Measurements from ENCODE around the gene CEP72.
"Not testable (repeated sequence)": the region's sequence is repeated elsewhere in the genome, so short reads cannot be mapped to it uniquely, and the experiment has no call there.

Gene CEP72

DNA sequence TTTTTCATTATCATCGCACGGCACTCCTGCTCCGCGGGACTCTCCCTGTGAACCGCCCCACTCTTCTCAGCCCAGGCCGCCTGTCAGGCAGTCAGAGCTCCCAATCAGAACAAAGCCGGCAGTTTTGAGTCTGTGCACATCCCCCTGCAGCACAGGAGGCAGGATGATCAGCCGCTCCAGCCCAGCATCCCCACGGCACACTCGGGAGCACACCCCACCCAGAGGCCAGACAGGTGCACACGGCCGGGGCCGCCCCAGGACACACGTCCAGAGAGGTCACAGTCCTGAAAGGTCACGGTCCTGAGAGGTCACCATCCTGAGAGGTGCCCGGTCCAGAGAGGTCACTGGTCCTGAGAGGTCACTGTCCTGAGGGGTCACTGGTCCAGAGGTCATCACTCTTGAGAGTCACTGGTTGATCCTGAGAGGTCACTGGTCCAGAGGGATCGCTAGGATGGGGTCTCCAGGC is 72.6 kb downstream of the CEP72 start:
- DNase-seq (ENCODE audit: extremely low read depth, low read depth): no peak
- TF ChIP-seq, protein P1, sequence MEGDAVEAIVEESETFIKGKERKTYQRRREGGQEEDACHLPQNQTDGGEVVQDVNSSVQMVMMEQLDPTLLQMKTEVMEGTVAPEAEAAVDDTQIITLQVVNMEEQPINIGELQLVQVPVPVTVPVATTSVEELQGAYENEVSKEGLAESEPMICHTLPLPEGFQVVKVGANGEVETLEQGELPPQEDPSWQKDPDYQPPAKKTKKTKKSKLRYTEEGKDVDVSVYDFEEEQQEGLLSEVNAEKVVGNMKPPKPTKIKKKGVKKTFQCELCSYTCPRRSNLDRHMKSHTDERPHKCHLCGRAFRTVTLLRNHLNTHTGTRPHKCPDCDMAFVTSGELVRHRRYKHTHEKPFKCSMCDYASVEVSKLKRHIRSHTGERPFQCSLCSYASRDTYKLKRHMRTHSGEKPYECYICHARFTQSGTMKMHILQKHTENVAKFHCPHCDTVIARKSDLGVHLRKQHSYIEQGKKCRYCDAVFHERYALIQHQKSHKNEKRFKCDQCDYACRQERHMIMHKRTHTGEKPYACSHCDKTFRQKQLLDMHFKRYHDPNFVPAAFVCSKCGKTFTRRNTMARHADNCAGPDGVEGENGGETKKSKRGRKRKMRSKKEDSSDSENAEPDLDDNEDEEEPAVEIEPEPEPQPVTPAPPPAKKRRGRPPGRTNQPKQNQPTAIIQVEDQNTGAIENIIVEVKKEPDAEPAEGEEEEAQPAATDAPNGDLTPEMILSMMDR (IDR thresholded peaks at IDR 0.05; ENCODE audit: low read depth, low read length, missing control alignments): no peak

DNA sequence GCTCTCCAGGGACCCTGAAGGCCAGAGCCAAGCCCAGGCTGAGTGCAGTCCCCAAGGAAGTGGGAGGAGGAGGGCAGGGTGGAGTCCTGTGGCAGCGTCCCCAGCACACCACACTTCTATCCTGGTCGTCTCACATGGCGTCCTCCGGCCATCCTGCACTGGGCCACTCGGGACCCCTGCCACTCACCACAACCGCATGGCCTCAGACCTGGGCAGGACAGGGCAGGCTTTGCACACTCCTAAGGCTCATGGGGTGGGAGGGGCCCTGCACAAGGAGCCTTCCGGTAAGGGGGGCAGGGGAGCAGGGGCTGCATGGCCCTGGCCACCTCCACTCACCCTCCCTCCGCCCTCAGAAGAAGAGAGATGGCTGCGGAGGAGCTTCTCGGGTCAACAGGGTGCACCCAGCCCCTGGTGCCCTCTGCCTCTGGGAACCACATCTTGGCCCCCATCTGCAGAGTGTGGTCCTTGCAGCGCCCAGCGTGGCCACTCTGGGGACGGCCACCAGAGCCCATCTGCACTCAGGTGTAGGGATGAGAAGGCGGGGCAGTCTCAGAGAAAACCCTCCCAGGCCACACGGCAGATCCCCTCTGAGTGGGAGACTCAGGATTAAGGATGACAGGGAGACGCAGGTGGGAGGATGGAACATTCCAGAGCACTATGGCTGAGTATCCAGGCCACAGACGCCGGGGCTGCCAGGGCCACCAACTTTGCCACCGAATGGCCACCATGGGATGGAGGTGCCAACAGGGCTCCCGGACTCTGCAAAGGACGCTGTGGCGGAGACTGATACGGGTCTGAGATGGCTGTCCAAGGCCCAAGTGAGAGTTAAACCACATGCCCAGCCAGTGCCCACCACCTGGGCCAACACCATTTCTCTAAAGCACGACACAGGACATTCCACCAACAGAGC is 73.4 kb downstream of the CEP72 start:
- TF ChIP-seq, protein P1 (IDR thresholded peaks at IDR 0.05; ENCODE audit: low read depth, low read length, missing control alignments): no peak
- H3K4me3 ChIP-seq (replicated peaks; ENCODE audit: low read depth, low read length): no peak overlapping the region
- DNase-seq (ENCODE audit: extremely low read depth, low read depth): no peak

More for the DNA sequence above, 72.6 kb downstream of the CEP72 start:
- no peak overlapping the region for H3K4me3 ChIP-seq (replicated peaks; ENCODE audit: low read depth, low read length)

DNA sequence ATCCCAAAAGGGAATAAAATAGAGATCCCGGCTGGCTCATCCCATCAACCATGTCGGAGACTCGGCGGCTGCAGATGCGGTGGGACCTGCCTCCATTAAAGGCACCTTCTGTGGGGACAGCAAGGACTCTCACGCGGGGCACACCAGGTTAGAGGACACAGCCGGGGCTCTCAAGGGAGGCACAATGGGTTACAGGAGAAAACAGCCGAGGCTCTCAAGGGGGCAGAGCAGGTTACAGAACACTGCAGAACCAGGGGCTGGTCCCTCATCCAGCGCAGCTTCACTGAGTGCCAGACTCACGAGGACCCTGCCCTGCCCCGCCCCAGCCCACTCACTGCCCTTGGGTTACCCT is 74.0 kb downstream of the CEP72 start:
- not testable (repeated sequence) for H3K4me3 ChIP-seq (replicated peaks; ENCODE audit: low read depth, low read length); DNase-seq (ENCODE audit: extremely low read depth, low read depth)

DNA sequence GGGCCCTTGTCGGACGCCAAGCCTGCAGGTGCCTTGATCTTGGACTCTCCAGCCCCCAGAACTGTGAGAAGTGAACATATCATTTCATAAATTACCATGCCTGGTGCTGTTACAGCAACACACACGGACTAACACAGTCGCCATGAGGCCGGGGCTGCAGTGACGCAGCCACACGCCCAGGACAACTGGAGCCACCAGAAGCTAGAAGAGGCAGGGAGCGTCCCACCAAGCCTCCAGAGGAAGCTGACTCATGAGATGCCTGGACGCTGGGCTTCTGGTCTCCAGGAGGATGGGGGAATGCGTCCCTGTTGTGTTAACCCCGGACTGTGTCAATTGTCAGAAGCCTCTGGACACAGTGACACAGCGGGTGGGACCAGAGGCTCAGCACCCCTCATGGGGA is 74.8 kb downstream of the CEP72 start:
- DNase-seq (ENCODE audit: extremely low read depth, low read depth); H3K4me3 ChIP-seq (replicated peaks; ENCODE audit: low read depth, low read length): not testable (repeated sequence)

DNA sequence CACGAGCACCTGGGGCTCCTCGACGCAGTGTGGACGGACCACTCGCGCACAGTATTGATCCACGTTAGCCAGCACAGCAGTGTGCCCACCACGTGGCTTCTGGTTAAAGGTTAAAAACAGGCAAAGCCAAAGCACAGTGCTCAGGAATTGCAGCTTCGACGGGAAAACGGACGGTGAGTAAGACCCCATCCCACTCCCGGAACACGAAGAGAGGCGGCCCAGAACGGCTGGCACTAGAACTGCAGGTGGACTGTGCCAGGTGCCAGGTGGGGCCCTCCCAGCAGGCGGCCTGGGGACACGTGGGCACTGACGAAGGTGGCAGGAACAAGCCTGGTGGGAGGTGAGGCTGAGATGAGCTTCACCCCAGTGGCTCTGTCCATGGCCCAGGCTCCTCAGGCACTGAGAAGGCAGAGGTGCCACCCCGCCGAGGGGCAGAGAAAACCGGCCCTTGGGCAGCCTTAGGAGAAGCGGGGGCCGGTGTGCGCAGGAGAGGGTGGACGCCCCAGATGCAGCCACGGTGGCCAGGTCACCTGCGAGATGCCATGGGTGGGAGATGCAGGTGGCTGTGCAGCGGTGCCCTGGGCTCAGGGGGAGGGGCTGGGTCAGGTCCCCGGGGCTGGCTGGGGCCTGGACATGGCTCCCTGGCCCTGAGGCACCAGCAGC is 76.3 kb downstream of the CEP72 start:
- H3K4me3 ChIP-seq (replicated peaks; ENCODE audit: low read depth, low read length); DNase-seq (ENCODE audit: extremely low read depth, low read depth): not testable (repeated sequence)

DNA sequence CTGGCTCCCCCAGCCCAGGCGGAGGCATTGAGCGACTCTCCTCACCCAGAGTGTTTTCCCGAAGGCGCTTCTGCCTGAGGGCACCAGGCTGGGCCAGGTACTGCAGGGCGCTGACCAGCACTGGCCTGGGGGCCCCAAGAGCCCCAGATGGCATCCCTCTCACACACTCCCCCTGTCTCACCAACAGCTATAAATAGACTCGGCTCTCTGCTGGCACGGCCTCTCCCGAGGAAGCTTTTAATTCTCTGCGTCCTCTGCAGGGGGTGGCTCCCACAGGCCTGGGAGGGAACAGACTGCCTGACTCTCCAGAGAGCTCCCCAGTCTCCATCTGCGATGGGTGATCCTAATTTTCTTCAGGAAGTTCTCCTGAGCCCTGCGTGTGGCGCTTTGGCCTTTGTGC is 78.2 kb downstream of the CEP72 start:
- not testable (repeated sequence) for H3K4me3 ChIP-seq (replicated peaks; ENCODE audit: low read depth, low read length); DNase-seq (ENCODE audit: extremely low read depth, low read depth)

DNA sequence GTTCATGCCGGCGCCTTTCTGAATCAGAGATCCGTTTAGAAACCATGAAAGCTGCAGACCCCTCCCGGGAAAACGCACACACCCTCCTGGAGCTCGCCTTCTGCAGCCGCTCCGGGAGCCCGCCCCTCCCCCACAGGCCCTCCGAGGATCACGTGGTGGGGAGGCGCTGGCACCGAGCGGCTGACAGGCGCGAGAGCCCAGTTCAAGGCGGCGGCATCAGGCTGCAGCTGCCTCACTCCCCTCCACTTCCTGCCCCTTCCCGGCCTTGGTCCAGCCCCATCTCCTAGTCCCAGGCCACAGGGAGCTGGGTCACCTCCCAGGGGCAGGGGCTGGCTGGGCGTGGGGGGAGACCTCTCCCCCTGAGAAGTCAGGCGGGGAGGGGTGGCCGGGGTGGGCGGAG is 78.9 kb downstream of the CEP72 start:
- H3K4me3 ChIP-seq (replicated peaks; ENCODE audit: low read depth, low read length); DNase-seq (ENCODE audit: extremely low read depth, low read depth): not testable (repeated sequence)

DNA sequence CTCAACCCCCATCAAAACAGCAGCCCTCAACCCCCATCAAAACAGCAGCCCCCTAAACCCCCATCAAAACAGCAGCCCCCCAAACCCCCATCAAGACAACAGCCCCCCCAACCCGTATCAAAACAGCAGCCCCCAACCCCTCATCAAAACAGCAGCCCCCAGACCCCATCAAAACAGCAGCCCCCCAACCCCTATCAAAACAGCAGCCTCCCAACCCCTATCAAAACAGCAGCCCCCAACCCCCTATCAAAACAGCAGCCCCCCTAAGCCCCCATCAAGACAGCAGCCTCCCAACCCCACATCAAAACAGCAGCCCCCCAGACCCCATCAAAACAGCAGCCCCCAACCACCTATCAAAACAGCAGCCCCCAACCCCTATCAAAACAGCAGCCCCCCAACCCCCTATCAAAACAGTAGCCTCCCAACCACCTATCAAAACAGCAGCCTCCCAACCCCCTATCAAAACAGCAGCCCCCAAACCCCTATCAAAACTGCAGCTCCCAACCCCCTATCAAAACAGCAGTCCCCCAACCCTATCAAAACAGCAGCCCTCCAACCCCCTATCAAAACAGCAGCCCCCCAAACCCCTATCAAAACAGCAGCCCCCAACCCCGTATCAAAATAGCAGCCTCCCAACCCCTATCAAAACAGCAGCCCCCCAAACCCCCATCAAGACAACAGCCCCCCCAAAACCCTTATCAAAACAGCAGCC is 79.8 kb downstream of the CEP72 start:
- DNase-seq (ENCODE audit: extremely low read depth, low read depth): no peak
- no peak overlapping the region for H3K4me3 ChIP-seq (replicated peaks; ENCODE audit: low read depth, low read length)

DNA sequence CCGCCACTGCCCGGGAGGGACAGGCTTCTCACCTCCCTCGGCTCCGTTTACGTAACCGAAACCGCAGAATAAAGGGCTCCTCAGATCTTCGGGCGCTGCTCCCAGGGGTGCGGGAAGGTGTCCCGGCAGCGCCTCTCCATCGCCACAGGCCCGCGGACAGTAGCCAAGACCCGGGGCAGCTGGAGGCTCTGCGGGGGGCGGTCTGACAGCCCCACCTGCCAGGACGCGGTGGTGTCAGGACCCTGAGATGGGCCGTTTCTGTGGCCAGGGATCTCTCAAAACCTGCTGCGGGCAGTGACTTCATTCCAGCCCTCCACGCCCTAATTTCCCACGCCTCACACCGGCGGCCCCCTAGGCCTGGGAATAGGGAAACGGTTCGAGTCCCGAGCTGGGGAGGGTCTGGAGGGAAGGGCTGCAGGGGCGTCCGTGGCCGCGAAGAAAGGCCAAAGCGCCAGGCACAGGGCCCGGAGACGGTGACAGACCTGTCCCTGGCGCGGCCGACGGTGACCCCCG is 80.4 kb downstream of the CEP72 start:
- H3K4me3 ChIP-seq (replicated peaks; ENCODE audit: low read depth, low read length); DNase-seq (ENCODE audit: extremely low read depth, low read depth): not testable (repeated sequence)

More for the DNA sequence above, 79.8 kb downstream of the CEP72 start:
- TF ChIP-seq, protein P1 (IDR thresholded peaks at IDR 0.05; ENCODE audit: low read depth, low read length, missing control alignments): no peak

DNA sequence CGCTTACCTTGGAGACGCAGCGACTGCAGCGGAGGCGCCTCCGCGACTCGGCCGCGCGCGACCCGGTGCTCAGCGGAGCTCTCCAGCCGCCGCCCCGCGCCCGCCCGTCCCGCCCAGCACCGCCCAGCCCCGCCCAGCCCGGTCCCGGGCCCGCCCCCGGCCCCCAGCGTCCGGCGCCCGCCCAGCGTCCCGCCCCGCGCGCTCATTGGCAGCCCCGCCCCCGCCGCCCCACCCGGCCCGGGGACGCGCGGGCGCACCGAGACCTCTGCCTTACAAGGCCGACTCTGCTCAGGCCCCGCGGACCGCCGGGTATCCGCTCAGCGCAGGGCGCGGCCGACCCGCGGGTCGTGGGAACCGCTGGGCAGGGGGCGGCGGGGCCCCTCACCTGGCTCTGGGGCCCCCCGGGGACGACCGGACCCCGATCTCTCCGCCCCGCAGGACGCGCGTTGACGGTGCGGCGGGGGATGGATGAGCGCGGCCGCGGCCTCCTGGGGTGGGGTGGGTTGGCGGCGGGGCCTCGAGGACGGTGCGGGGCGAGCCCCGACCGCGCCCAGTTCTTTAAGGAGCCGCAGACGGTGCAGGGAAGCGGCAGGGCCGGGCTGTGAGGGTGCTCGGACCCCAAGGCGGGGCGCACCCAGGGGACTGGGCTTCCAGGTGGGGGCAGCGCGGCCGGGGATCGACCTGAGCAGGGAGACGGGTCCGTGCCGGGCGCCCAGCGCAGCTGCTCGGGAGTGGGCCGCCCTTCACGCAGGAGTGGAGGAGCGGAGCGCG is 81.3 kb downstream of the CEP72 start, which contains the start of gene TPPP:
TPPP (minus strand) TSS at position 82 of the 771 bp plus-strand sequence. CDS start 15,292 bp downstream, outside the sequence.
- H3K4me3 ChIP-seq (replicated peaks; ENCODE audit: low read depth, low read length): not testable (repeated sequence)

DNA sequence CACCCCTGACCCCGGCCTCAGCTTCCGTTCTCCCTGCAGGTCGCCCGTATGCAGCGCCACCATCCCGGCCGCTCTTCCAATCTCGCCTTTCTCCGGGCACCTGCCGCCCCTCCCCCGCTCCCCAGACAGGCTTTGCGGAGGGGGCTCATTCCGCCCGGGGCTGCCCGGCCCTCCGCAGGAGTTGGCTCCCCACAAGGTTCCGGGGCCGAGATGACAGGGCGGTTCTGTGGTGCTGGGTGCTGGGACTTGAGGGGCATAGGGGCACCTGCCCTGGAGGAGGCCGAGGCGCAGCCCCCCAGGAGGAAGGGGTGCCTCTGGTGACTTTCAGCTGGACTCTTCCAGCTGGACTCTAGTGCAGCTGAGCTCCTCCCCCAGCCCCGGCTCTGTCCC is 81.9 kb downstream of the CEP72 start:
- DNase-seq (ENCODE audit: extremely low read depth, low read depth); H3K4me3 ChIP-seq (replicated peaks; ENCODE audit: low read depth, low read length): not testable (repeated sequence)

More for the DNA sequence above, 81.3 kb downstream of the CEP72 start, which contains the start of gene TPPP:
- not testable (repeated sequence) for DNase-seq (ENCODE audit: extremely low read depth, low read depth)

DNA sequence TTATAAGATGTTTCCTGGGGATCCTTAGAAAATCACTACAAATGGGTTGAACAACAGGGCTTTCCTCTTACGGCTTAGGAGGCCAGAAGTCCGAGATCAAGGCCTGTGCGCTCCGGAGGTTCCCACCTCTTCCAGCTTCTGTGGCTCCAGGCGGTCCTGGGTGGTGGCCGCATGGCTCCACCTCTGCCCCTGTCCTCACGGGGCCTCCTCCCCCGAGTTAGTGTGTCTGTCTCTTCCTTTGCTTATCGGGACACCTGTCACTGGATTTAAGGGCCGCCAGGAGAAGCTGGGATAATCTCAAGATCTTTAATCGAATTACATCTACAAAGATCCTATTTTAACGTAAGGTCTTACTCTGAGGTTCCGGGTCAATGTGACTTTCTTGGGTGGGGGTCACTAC is 83.3 kb downstream of the CEP72 start:
- not testable (repeated sequence) for H3K4me3 ChIP-seq (replicated peaks; ENCODE audit: low read depth, low read length); DNase-seq (ENCODE audit: extremely low read depth, low read depth)

DNA sequence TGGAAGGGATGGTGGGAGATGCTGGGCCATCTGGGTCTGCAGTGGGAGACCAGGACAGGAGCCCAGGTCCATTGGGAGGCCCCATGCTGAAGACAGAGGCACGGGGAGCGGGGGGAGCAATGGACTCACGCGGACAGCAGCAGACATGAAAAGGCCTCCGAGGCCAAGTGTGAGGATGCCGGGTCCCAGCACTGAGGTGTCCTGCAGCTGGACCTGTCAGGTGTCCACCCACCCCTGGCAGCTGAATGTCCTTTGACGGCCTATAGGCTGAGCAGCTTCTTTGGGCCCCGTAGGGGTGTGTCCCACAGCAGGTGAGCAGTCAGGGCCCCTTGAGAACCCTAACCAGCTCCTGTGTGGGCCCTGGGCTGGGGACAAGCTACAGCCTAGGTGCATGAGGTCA is 84.1 kb downstream of the CEP72 start:
- DNase-seq (ENCODE audit: extremely low read depth, low read depth); H3K4me3 ChIP-seq (replicated peaks; ENCODE audit: low read depth, low read length): not testable (repeated sequence)

Measured in HFF-Myc (cell line).